Endothelial cell of umbilical vein (primary cell): ENCODE measurements around the gene CD48.

ENCODE experiments used
- CTCF ChIP-seq, 2 donors: IDR thresholded peaks; 1 replicate in 1 of 2; 2 replicates in 1 of 2; pipeline ENCODE4 v1.5.1; 2011; ENCODE audit warnings: low read length in 2 of 2, mild to moderate bottlenecking in 2 of 2, moderate library complexity in 2 of 2, control low read depth in 1 of 2, inconsistent platforms in 1 of 2, low read depth in 1 of 2; ENCODE audit not compliant: insufficient read depth in 1 of 2; ENCODE audit errors: extremely low read depth in 1 of 2
- EZH2 ChIP-seq: IDR thresholded peaks from 2 replicates; pipeline ENCODE4 v1.6.1; 2012; ENCODE audit warnings: borderline replicate concordance, low read depth, mild to moderate bottlenecking, moderate library complexity, low read length, inconsistent platforms; ENCODE audit not compliant: severe bottlenecking
- FOS ChIP-seq: IDR thresholded peaks from 2 replicates; pipeline ENCODE4 v1.6.1; 2011; ENCODE audit warnings: mild to moderate bottlenecking, low read length, moderate library complexity, borderline replicate concordance; ENCODE audit not compliant: insufficient read depth
- GATA2 ChIP-seq: IDR thresholded peaks from 2 replicates; pipeline ENCODE4 v1.7.0; 2011; ENCODE audit warnings: low read depth, mild to moderate bottlenecking, moderate library complexity, mixed read lengths, low read length; ENCODE audit not compliant: insufficient read length, insufficient read depth
- JUN ChIP-seq: IDR thresholded peaks from 2 replicates; pipeline ENCODE4 v1.6.1; 2011; ENCODE audit warnings: borderline replicate concordance, low read depth; ENCODE audit not compliant: insufficient read length, insufficient read depth
- MAX ChIP-seq: IDR thresholded peaks from 2 replicates; pipeline ENCODE4 v1.6.1; 2011; ENCODE audit not compliant: insufficient read depth, insufficient read length
- MYC ChIP-seq: IDR thresholded peaks from one replicate; pipeline ENCODE4 v1.6.1; 2011; ENCODE audit warnings: mild to moderate bottlenecking, low read depth, low read length
- POLR2A ChIP-seq: IDR thresholded peaks from 2 replicates; pipeline ENCODE4 v1.6.1; 2012; ENCODE audit warnings: low read depth, mild to moderate bottlenecking, control low read depth, low read length
- POLR2AphosphoS5 ChIP-seq: IDR thresholded peaks from 2 replicates; pipeline ENCODE4 v1.6.1; 2012; ENCODE audit warnings: low read depth, mild to moderate bottlenecking, control low read depth, low read length, moderate library complexity; ENCODE audit not compliant: insufficient read depth

DNA sequence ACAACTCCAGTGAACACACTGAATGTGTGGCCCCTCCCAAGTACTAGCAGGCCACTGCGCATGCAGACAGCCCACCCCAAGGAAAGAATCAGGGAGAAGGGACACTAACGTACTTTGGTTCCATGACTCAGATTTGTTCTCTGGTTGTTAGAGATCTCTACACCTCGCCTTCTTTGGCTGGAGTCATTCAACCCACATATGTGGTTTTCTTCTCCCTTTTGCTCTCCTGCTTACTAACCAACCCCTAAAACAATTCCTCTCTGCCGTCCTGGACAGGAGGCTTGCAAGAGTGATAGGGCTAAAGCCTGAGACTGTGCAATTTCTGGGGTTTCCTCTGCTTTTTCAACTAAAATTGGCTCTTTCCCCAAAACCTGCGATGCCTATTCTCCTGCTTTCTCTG lies 5.7 kb upstream of the CD48 start:
- TF ChIP-seq EZH2 (no peak), CTCF (IDR thresholded peaks at IDR 0.05; ENCODE audit: extremely low read depth in 1 of 2, insufficient read depth in 1 of 2, low read depth in 1 of 2, low read length in 2 of 2) (no peak), MYC (no peak), GATA2 (no peak), POLR2A (no peak), MAX (no peak), POLR2AphosphoS5 (no peak), JUN (no peak), FOS (no peak)
